Stimulated activated CD4-positive, alpha-beta T cell treated with anti-CD3 and anti-CD28 coated beads, Interleukin-1b, Interleukin-23, amount 100 ng/mL, for 48 hours (primary cell): ENCODE measurements around the gene CARHSP1.
"Not testable (repeated sequence)": the region's sequence is repeated elsewhere in the genome, so short reads cannot be mapped to it uniquely, and the experiment has no call there.

ENCODE experiments used
- DNase-seq: peaks from one replicate; pipeline ENCODE4 v3.0.0-alpha.2; 2020

CARHSP1 gene

DNA sequence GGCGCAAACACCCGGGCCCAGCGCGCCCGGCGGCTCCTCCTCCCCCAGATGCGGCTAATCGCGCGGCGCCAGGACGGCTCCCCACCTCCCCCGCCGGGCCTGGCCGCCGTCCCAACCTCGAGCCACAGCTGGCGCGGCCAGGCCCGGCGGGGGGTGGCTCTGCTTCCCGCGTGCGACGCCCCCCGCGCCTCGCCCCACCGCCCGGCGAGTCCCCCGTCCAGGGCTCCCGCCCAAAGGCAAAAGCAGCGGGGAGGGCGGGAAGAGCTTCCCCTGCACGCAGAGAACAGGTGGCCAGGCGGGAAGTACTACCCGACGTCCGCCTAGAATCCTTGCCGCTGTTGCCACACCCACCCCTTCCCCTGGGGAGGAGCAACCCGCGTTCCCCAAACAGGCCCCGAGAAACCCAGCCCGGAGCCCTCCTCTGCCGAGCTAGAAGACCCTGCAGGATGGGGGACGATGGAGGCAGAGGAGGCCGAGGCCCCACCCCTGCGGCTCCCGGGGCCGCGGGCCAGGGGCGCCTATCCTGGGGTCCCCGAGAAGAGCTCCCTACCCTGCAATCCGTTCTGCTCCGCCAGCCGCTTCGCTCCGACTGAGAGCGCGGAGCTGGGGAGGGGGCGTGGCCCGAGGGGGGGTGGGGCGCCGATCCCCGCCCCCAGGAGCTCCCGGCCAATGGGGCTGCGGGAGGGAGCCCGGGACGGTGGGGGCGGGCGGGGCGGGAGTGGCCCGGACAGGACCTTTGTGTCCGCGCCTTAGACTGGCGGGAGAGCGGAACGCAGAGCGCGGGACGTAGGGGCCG is at the start of gene CARHSP1:
CARHSP1 (minus strand) TSS at position 591 of the 796 bp plus-strand sequence. CDS start 9,678 bp downstream, outside the sequence.
- DNase-seq, result peak; percentile 79

DNA sequence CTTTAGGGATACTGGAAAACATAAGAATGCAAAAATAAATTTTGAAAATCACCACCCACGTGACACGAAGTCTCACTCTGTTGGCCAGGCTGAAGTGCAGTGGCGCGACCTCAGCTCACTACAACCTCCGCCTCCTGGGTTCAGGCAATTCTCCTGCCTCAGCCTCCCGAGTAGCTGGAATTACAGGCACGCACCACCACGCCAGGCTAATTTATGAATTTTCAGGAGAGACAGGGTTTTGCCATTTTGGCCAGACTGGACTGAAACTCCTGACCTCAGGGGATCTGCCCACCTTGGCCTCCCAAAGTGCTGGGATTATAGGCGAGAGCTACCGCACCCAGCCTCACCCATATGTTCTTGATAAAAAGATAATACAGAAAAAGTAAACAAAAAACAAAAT is 48.5 kb upstream of the CARHSP1 start:
- DNase-seq, result not testable (repeated sequence)

DNA sequence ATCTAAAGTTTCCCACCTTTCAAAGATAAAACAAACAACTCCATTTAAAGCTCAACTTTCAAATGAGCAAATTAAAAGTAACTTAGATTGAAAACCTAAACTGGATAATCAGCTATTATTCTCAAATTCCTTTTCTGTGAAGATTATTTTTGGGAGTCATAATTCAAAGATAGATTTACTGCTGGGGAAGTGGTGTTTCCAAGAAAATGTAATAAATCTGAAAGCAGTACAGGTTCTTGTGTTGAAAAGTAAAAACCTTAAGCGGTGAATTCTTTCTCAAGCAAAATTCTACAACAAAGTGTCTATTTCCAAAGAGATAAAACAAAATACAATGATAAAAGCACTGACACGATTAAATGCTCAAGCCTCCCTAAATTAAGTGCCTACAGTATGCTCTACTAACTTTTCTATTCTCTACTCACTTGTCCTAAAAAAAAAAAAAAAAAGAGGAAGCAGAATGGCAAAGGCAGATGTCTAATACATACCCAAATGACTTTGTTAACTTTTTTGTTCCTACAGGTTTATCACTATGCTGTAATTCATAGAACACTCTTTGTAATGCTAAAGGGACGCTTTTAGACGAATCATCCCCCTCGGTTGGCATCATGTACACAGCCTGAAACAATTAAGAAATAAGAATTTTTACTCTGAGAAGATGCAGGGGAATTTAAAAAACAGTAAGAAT is 47.9 kb upstream of the CARHSP1 start:
- no peak for DNase-seq

DNA sequence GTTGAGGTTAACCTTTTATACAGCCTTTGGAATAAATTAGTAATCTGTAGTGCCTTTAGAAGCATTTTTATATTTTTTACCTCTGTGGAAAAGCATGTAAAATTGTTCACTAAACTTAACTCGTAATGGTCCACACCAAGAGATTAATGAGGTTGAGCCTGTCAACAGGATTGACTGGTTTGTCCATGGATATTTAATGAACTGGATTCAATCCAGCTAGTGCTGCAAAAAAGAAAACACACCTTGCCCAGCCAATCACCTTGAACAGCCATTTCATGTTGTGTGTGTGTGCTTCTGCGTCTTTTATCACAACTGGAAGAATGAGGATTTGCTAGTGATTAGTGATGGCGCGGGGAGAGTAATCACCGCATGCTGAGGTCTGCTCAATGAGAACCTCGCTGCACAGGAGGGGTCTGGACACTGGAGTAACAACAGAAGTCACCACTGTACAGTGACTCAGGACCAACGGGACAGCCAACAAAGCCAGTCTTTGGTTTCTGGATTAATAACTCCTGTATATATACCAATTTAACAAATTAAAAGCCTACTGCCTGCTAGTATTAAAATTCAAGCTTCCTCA is 47.0 kb upstream of the CARHSP1 start:
- DNase-seq, result no peak

DNA sequence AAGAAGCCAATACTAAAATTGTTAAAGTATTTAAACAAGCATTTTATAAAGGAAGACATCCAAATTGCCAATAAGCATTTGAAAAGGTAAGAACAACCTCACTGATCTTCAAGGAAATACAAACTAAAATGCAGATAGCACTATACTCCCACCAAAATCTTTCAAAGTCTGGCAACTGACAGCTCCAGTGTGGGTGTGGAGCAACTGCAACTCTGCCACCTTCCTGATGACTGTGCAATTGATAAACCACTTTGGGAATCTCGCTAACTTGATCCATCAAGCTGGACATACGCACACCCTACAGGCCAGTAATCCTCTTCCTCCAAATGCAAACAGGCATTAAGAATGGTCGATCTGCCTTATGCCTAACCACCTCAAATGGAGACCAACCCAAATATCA is 45.3 kb upstream of the CARHSP1 start:
- no peak for DNase-seq

DNA sequence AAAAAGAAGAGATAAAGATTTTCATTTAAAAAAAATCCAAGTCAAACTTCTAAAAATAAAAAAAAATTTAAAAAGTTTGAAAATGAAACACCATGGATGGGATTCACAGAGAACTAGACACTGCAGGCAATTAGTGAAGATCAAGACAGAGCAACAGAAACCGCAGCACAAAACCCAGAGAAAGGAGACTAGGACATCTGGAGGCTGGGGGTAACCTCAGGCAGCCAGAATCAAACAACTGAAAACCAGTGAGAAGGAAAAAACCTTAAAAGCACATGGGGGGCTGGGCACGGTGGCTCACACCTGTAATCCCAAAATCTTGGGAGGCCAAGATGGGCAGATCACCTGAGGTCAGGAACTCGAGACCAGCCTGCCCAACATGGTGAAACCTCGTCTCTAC is 44.0 kb upstream of the CARHSP1 start:
- DNase-seq, result no peak

DNA sequence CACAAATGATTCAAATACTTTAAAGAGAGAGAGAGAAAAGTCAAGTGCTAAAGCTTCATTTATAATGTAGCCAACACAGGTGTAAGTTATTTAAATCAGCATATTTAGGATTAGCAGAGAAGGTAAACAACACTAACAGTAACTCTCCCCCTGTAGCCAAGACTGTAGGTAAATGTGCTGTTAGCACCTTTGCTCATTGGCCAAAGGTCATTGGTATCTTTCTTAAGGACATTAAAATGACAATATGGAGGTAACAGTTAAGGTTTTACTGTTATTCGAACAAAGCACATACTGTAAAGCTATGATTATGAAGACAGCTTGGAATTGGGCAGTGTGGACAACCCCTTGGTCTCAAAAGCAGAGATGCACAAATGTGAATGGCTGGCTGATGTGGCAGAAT is 42.0 kb upstream of the CARHSP1 start:
- no peak for DNase-seq

DNA sequence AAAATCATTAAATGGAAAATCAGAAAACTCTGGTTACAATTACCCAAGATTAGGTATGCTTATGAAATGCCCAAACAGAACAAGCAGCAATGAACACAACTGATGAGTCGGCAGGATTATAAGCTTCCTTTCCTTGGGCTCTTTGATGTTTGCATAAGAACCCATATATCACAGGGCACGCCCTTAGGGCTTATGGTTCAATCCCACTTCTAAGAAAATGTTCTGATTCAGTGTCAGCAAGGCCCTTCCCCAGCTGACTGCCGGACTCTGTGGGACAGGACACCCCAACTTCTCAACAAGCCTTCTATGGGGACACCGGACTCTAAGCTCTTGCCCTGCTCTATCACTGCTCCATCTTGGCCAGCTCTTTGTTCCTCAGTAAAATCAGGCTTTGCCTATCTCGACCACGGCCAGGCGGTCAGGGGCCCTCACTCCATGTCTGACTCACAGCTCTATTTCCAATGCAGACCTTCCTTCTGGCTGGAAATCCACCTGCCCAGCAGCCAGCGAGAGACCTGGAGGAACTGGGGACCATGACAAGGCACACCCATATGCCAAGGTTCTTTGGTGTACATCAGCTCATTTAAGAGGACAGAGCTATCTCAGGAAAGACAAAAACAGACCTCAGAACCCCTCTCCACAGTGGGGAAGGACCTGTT is 40.1 kb upstream of the CARHSP1 start:
- no peak for DNase-seq

DNA sequence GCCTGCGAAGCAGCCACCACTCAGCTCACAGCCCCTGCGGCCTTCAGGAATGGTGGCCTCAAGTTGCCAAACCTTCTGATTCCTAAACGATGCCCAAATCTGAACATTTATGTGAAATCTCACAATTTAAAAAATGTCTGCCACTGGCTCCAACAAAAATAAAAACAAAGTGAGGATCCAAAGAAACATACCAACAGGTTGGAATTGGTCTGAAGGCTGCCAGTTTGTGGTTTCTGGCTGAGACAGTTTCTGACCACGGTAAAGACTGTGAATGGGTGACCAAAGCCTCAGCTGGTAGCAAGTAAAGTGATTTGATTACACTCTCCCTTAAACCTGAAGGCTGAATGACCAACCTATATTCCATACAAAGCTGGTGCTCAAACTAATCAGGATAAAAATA is 38.3 kb upstream of the CARHSP1 start:
- no peak for DNase-seq

DNA sequence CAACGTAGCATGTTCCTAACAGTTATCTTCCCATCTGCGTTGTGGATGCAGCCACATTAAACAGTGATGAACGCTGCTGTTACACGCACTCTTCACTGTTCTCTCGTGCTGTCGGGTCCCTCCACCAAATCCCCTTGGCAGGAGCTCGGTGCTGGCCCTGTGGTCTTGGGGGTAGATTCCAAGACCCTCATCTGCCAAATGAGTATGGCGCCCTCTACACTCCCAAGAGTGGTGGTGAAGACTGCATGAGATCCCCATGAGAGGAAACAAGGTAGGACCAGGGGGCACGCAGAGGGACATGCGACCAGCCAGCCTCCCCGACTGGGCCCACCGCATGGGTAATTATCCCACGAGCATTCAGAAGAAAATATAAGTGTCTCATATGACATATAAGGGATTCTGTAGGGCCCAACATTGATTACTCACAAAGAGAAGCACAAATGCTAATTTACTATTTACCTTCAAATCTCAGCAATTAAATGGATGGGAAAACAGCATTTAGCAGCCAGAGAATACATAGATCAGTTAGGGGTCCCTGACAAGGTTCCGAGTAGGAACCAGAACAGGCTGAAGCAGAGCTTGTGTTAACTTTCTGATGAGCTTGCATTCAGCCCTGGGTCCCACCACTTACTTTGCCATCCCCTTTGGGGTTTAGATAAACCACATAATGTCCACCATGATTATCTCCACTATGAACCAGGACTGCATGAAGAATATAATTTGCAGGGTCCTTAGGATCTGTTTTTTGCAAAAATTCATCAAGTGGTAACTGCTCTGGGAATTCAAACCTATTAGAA is 37.2 kb upstream of the CARHSP1 start:
- DNase-seq, result no peak

DNA sequence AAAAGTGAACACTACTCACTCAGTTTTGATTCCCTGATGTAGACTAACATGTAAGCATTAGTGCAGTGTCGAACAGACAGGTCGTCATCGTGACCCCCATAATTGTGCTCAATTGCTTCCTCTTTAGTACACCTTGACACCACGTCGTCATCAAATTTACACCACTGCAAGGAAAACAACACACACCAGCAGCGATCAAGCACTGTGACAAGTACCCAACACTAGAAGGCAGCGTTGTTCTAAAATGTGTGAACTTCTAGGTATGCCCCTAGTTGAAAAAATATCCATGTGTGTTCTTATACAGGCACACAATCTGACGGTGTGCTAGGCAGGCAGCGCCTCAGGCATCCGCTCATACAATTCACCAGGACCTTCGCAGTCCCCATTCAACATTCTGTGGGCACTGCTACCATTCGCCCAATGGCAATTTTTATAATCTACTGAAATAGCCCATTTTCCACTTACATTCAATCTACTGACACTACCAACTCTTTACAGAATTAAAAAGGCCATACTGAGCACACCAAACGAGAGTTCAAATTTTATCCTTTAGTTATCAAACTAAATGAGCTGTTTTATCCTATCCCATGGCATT is 36.5 kb upstream of the CARHSP1 start:
- no peak for DNase-seq

DNA sequence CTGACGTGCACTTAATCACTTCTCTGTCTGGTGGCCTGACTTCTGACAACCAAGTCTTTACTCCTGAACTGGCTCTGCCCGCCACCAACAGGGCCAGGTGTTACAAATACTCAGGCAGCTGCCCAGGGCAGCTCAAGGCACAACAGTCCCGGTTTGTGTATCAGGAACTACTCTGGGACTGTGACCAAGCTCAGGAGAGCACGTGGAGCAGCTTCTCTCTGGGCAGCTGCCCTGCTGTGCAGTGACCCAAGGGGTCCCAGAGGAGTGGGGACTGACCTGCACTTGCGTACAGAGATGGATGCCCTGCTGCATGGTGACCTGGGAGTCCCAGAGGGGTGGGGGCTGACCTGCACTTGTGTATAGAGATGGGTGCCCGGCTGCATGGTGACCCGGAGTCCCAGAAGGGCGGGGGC is 35.2 kb upstream of the CARHSP1 start:
- no peak for DNase-seq

DNA sequence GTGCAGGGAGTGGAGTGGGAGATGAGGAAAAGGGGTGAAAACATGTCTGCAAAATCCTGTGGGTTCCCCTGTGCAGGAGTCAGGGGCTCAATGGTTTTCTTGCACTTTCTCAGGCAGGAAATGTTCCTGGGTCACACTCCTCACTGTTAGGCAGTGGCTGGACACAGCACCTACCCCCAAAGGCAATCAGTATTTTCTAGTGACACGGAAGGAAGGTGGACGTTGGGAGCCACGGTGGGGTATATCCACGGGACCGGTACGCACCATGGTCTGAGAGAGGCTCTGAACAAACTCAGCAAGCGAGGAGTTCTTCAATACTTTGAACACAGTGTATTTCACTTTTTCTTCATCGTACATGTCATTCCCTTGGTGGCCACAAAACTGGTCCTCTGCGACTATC is 34.2 kb upstream of the CARHSP1 start:
- no peak for DNase-seq

DNA sequence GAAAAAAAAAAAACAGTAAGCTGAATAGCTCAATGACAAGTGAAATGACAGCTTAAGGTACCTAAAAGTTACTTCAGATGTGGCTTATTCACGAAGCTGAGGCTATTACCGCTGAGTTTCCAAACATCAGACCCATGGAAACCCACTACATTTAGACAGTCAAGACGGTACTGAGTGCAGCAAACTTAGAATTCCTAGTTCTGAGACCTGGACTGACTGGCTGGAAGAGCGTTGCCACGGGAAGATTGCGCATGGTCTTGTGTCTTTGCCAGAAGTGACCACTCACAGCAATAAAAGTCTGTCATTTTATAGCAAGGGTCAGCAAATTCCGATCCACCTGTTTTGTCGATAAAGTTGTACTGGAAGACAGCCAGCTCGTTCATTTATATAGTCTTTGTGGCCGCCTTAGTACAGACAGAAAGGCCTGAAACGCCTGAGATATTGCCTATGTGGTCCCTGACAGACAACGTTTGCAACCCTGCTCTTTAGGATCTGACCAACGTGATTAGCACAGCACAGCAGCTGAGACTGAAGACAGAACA is 32.6 kb upstream of the CARHSP1 start:
- DNase-seq, result no peak

DNA sequence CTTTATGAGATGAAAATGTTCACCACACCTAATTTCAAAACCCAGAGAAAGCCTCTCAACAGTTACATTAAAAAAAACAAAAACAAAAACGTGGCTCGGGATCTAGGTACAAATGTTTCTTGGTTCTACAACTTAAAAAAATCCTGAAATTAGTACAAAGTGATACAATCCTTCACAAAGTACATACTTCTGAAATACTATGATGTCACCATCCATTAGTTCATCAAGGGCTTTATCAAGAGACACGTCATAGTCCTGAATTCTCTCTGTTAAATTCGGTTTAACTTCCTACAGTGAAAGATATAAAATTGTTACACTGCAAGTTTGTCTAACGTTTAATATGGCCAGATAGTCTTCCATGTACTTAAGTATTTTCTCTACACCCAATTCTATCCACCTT is 31.5 kb upstream of the CARHSP1 start:
- no peak for DNase-seq

DNA sequence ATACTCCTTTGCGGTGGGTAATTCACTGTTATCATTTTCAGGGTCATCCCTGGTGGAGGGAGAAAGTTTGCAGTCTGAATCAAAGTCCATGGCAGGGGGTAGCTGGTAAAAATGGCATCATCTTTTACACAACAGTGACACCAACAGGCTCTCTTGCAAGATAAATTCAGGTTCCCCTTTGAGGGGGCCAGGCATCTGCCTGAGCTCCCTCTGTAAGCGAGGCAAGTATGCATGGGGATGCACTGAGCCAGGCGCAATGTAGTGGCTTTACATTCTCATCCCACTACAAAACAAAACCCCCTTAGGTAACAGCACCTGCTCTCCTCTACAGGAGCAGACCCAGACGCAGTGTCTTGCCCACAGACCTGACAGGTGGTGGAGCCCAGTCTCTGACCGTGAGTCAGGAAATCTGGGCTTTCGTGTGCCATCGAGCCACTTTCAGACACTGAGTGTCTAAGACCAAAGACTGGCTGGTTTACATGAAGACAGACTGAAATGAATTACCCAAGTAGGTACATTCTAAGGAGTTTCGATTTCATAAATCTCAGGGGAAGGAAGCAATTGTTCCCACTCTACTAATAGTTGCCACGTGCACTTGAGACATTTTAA is 31.0 kb upstream of the CARHSP1 start:
- no peak for DNase-seq

DNA sequence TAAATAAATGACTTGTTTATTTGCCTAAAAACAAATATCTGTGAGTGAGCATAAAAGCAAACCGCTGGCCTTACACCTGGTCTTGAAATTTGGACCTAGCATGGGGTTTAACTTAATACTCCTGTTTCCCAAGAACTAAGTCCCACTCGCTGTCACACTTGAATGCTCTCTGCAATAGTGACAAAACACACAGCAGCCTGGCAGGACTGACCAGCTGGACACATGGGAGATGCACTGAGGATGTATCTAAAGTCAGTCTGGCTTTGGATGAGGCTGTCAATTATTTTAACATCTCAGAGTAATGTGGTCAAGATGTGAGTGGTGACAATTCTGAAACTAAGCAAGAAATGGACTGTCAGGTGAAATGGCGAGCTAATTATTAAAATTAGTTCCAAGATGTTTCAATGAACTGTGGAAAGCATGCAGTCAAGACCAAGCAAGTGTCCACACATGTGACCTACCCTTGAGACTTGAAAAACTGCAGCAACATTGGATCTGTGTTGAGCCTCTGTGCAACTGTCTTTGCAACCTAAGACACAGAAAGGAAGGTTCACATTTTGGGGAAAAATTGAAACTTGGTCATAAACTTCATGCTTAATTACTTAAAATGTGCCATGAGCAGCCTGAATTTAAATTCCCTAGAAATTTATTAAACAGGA is 30.0 kb upstream of the CARHSP1 start:
- DNase-seq, result no peak

DNA sequence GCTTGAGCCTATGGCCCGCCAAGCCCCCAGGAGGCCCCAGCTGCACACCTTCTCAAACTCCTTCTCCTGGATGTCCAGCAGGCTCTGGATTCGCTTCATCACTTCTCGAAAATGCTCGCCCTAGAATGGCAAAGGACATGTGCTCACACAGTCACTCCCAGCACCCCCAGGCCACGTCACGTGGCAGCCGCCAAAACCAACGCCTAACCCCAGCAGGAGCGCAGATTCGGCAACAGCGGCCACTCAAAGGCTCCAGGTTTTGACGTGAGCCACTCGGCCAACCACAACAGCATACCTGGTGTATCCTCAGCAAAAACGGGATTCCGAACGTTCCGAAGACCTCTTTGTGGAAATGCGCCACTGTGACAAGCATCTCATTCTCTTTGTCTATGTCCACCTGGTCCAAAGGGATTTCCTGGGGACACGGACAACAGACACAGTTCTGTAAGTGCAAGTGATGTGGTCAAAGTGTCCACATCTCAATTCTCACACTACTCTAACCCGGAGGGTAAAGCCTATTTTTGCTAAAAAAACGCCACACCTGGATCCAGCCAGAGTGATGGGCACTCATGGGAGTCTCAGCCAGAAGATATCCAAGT is 26.0 kb upstream of the CARHSP1 start:
- DNase-seq, result no peak

DNA sequence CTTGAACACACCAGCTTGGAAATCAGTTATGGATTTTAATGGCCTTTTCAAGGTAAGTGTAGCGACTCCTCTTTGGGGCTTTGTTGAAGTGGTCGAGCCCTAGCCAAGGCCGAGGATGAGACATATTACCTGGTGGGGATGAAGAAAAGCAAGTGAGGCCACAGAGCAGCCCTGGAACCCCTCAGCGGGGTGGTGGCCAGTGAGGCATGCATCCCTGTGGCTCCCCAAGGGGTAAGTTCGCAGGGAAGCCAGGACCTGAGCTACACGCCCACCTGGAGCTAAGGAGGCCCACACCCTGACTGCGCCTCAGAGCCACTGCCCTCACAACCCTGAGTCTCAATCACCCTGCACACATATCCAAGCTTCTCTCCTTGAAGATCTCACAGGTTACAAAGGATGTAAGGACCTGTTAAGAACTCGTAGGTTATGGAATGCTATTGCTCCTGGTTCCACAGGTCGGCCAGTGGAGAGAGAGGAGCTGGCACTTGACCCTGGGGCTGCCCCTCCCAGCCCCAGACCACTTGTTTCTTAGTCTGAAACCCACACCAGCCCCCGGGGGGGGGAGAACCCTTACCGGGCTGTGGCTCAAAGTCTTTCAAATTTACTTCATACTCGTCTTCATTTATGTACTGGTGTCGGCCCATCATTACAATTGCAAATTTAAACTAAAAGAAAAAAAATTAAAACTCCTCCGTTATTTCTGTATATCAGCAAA is 25.3 kb upstream of the CARHSP1 start:
- no peak for DNase-seq

DNA sequence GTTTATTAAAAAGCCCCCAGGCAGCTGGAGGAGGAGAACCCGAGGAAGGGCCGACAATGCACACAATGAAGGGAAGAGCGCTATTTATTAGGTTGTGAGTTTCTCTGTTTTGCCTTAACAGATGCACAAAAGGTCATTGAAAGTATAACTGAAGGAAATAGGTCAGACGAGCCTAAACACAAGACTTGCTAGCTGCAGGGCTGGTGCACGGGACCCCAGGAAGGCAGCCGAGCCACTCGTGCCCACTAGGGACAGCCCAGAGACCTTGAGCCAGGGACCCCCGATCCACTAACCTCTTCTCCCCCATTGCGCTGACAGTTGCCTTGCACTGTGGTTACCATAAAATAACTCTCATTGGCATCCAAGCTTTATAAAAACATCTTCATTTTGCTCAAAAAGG is 24.6 kb upstream of the CARHSP1 start:
- no peak for DNase-seq
